GM21528 (cell line): ENCODE measurements around the gene OARD1.

Experiments used
- ATAC-seq: cut with Tn5 transposase; IDR thresholded peaks from one replicate; pipeline ENCODE4 v1.9.1; 2021; ENCODE audit warnings: mild to moderate bottlenecking, moderate library complexity; ENCODE audit not compliant: unreplicated experiment, low FRiP score

OARD1 gene

DNA sequence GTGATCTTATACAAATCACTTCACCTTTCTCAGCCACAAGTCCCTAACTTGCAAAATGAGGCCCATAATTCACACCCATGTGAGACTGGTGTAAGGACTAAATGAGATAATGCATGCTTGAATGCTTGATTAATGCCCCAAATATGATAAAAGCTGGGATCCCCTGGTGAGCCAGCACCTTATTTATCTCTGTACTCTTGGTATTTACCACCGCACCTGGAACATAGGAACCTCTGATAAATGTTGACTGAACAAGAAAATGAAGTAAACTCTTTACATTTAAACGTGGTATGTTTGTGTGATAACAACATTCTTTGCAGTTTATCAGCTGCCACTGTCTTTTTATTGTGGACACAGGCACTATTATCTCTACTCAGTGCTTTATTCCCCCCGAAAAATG lies 21.6 kb downstream of the OARD1 start:
- no peak for ATAC-seq

- no peak for ATAC-seq
Measured at GRCh38 chr6:41049955-41050354, 22.2 kb downstream of the OARD1 start.

DNA sequence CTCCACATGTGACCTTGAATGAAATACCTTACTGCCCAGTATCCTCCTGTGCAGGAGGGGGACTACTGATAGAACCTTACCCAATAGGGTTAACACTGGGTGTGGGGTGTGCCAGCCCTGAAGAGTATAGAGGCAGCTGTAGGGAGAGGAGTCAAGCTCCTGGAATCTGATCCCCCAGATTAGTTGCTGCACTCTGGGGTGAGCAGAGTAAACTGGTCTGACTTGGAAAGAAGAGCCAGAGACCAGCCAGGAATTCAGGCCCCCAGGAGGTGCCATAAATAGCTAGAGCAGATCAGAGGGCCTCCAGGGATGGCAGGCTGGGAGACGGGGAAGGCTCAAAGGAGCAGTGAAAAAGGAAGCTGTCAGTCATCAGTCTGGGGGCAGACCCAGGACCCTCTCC lies 22.6 kb downstream of the OARD1 start:
- ATAC-seq, result no peak

DNA sequence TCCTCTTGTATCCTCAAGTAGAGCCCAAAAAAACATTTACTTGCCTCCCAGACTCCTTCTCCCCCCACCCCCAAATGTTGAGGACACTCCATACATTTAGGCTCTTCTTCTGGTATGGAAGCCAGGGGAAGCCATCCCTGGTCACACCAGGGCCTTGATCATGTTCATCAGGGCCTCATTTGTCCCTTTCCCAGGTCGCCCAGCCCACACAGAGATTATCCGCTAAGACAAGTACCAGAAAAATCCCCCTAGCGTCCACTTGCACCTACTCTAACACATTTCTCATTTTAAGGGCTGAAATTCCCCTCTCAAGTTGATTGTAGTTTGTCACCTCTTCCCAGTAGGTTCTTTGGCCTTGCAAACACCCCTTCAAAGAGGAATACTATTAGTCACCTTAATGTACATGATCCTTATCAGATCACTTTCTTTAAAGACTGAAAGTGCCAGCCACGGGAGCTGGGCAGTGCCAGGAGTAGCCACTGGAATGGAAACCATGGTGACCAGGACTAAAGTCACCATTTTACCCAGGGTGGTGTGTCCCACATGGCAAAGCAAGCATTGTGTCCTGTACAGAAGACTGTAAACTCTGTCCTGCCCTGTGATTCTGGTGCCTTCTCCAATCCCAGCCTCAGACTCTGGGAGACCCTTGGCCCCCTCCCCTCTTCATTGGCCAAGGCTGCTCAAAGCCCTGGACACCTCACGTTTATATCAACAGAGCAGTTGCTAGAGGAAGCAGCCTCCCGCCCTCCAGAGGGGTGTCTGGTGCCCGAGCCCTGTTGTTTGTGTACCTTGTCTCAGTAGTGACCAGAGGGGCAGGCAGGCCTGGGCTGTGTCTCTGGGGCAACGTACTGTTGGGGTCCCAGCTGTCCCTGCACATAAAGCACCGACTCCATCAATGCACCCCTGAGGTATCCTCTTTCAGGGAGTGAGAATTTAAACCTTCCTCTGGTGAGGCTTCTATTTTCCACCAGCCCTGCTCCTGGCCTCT lies 24.1 kb downstream of the OARD1 start:
- no peak for ATAC-seq

DNA sequence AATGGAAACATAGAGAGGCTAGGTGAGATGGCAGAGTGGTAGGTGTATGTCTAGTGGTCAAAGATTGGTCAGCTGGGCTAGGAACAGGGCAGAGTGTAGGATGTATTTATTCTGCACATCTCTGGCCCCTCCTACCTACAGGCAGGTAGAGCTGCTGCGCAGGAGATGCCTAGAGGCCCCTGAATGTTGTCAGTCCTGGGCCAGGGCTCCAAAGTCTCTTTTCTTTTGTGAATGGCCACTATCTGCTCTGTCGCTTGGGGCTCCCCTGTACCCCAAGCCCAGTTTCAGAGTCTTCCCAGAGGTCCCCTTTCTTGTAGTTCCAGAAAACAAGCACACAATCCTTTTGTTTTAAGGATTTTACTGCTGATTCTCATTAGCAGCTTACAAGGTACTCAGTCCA lies 24.9 kb downstream of the OARD1 start:
- ATAC-seq, result no peak

GRCh38 chr6:41046084-41046483 lies 26.1 kb downstream of the OARD1 start:
- no peak for ATAC-seq

- ATAC-seq, result no peak
Measured at GRCh38 chr6:41045664-41046063, 26.5 kb downstream of the OARD1 start.

GRCh38 chr6:41043151-41043550 lies 29.0 kb downstream of the OARD1 start:
- ATAC-seq, result no peak

DNA sequence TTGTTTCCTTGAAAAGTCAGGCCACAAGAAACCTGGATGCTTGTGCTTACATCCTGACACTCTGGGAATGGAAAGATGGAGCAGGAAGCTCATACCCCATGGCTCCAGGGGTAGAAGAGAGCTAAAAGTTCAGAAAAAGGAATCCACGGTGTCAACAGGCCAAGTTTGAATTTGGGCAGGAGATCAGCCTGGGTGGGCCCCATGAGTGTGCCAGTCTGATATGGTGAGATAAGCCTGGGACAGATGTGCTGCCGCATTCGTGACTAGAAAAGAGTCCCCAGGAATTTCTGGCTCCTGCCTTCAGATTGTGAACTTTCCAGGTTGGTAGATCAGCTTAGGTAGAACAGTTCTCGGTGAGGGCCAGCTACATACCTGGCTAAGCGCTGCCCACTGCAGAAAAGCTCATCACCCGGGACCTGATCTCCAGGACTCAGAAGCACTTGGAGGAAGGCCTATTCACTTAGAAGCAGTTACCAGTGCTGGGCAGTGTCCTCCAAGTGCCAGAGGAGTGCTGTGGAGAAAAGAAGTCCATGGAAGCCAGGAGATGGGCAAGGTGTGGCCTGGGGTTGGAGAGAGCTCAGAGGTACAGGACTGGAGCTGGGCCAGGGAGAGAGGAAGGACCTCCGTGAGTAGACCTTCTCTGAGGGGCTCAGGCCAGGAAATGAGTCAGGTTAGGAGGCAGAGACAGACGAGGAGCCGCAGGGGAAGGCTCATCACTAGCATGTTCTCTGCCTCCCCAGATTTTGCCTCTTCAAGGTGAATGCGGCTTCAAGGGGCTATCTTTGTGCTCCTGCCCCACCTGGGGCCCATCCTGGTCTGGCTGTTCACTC lies 29.7 kb downstream of the OARD1 start, which contains the start of gene TSPO2:
TSS of gene TSPO2 (plus strand) at position 242 of the 830 bp plus-strand sequence. CDS start at position 761, 519 bp downstream.
- ATAC-seq, result no peak

- no peak for ATAC-seq
Measured at GRCh38 chr6:41040940-41041536, 31.1 kb downstream of the OARD1 start.

- ATAC-seq, result no peak
Measured at GRCh38 chr6:41040101-41040939, 31.8 kb downstream of the OARD1 start.

DNA sequence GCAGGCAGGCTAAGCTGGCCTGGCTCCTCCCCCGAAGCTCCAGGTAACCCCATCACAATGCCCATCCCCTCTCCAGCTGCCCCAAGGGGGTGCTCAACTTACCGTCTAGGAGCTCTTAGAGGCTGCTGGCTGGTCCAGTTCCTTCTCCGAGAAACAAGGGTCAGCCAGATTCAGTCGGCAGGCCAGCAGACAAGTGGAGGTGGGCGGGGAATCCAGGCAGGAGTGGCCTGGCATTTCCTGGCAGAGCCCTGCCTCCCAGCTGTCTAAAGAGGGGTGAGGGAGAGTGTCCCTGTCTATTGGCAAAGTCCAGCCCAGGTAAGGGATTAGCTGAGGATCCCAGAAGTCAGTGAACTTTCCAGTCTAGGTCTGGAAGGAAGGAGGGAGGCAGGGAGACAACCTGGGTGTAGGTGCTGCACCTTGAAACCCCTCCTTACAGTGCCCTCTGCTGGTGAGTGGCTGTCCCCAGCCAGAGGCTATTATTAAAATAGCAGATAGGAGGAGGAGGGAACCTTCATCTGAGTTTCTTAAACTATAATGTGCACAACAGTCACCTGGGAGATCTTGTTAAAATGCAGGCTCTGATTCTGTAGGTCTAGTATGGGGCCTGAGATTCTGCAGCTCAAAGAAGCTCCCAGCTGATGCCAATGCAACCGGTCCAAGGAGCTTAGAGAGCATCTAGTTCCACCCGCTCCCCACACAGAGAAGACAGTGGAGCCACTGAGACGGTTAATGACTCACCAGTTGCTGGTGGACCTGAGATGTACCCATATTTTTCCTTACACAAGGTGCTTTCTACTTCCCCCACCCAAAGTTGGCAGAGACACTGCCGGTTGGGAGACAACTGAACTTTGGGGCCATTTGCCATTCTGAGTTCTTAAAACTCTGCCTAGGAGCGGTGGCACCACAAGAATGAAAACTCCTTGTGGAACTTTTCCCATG lies 32.8 kb downstream of the OARD1 start, which contains the start of gene UNC5CL:
TSS of gene UNC5CL (minus strand) at position 162 of the 939 bp plus-strand sequence. CDS start 4,147 bp downstream, outside the sequence.
- ATAC-seq, result no peak

- ATAC-seq, result no peak
Measured at GRCh38 chr6:41038205-41038604, 34.0 kb downstream of the OARD1 start.

GRCh38 chr6:41037107-41037900 lies 34.9 kb downstream of the OARD1 start:
- ATAC-seq, result no peak

DNA sequence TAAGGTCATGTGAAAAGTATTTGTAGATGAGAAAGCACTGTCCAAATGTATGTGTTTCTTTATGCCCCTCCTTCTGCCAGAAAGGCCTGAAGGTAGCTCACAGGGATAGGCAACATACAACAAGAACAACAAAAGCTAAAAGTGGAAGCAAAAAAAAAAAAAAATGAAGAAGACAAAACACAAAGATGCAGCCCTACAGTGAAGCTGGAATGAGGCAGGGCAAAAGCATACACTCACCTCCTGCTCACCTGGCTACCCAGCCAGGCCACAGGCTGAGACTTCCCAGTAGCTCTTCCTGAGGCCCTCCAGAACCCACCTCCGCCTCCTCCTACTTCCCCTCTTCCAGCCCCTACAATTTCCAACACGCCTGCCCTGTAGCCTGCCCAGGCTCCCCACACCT lies 35.6 kb downstream of the OARD1 start:
- ATAC-seq, result no peak

DNA sequence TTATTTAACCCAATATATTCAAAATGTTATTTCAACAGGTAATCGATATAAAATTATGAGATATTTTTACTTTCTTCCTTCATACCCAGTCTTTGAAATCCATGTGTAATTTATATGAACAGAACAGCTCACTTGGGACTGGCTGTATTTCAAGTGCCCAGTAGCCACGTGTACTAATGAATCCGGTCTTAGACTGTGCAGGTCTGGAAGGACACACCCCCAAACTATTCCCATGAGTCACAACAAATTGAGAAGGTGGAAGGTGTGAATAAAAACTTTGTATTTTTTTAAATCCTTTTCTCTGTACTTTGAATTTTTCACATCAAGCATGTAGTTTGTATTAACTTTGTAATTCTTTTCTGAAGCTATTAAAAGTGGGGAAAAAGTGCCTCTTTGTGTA lies 36.0 kb downstream of the OARD1 start:
- no peak for ATAC-seq

DNA sequence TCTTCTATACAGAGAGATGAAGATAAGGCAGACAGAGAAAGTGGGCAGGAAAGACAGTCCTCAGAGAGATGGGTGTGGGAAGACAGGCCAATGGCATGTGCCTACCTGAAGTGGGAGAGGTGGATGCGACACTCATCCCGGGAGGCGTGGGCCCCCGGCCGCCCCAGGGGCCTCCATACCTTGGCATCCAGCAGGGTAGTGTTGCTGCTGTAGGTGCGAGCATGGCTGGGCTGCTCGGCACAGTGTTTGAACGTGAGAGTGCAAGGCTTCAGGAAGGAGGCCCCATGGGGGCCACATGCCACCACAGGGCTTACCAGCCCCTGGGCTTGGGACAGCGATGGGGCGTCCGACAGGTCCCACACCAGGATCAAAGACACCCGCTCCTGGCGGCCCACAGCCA lies 38.4 kb downstream of the OARD1 start:
- no peak for ATAC-seq

DNA sequence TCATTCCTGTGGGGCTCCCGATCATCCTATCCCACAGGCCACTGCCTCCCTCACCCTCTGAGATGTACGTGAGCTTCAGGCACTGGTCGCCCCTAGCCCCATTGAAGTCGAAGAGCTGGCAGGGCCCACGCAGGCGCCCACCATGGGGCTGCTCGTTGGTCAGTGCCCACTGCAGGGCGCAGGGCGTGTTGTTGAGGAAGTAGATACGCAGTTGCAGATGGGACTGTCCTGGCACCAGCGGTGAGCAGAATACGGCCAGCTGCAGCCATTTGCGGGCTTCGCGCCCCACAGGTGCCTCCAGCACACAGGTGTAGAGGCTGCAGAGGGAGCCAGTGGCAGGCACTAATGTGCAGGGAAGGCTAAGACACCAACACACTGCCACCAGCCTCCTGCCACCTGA lies 39.3 kb downstream of the OARD1 start:
- ATAC-seq, result no peak
